ENCODE results near the gene CEP162.

CEP162 gene

GRCh38 chr6:84139311-84139710 lies 88.1 kb downstream of the CEP162 start:
- H3K9ac ChIP-seq (ENCODE audit: low read length) = no peak overlapping the region
- H3K4me3 ChIP-seq (ENCODE audit: low read length) = no peak overlapping the region
- no peaks in the 10 kb centered on the region for H3K9me2 ChIP-seq (replicated peaks; ENCODE audit: insufficient read depth, low read length)
- no peaks in the 10 kb centered on the region for H3K79me2 ChIP-seq (ENCODE audit: low read length)
- H3K27me3 ChIP-seq (replicated peaks; ENCODE audit: insufficient read depth, low read length) = no peaks in the 10 kb centered on the region
- no peak overlapping the region for H3K27ac ChIP-seq (ENCODE audit: low read length)
- no peak overlapping the region for H3K4me2 ChIP-seq (ENCODE audit: low read depth, low read length)
- no peaks in the 10 kb centered on the region for H4K20me1 ChIP-seq (ENCODE audit: insufficient read depth, low read length)
- H3K36me3 ChIP-seq (replicated peaks; ENCODE audit: insufficient read depth, low read length) = no peaks in the 10 kb centered on the region
- no peak overlapping the region for H2AFZ ChIP-seq (ENCODE audit: low read length)
- TF ChIP-seq EZH2 (optimal IDR thresholded peaks at IDR 0.05; ENCODE audit: low read depth, low read length) = no peak
- TF ChIP-seq CTCF (IDR thresholded peaks at IDR 0.05; ENCODE audit: low read length) = no peak
- no peak for TF ChIP-seq EZH2phosphoT487 (IDR thresholded peaks at IDR 0.05; ENCODE audit: low read length)
- DNase-seq = no peak
- H3K4me1 ChIP-seq (ENCODE audit: low read length) = no peaks in the 10 kb centered on the region
- no peaks in the 10 kb centered on the region for H3F3A ChIP-seq (ENCODE audit: insufficient read depth, low read length)
- H3K9me3 ChIP-seq (replicated peaks; ENCODE audit: insufficient read depth, low read length) = no peaks in the 10 kb centered on the region

- Histone ChIP-seq H3K27me3 (replicated peaks; ENCODE audit: insufficient read depth, low read length) (no peaks in the 10 kb centered on the region), H3K4me3 (ENCODE audit: low read length) (no peak overlapping the region), H3K36me3 (replicated peaks; ENCODE audit: insufficient read depth, low read length) (no peaks in the 10 kb centered on the region), H3K9me2 (replicated peaks; ENCODE audit: insufficient read depth, low read length) (no peaks in the 10 kb centered on the region), H3F3A (ENCODE audit: insufficient read depth, low read length) (no peaks in the 10 kb centered on the region), H3K27ac (ENCODE audit: low read length) (no peak overlapping the region), H3K79me2 (ENCODE audit: low read length) (no peaks in the 10 kb centered on the region), H2AFZ (ENCODE audit: low read length) (no peak overlapping the region), H3K9ac (ENCODE audit: low read length) (no peak overlapping the region), H3K4me1 (ENCODE audit: low read length) (no peaks in the 10 kb centered on the region), H3K4me2 (ENCODE audit: low read depth, low read length) (no peak overlapping the region), H3K9me3 (replicated peaks; ENCODE audit: insufficient read depth, low read length) (no peaks in the 10 kb centered on the region), H4K20me1 (ENCODE audit: insufficient read depth, low read length) (no peaks in the 10 kb centered on the region)
- no peak for TF ChIP-seq EZH2phosphoT487 (IDR thresholded peaks at IDR 0.05; ENCODE audit: low read length)
- no peak for TF ChIP-seq CTCF (IDR thresholded peaks at IDR 0.05; ENCODE audit: low read length)
- TF ChIP-seq EZH2 (optimal IDR thresholded peaks at IDR 0.05; ENCODE audit: low read depth, low read length) = no peak
- no peak for DNase-seq
These were observed 89.4 kb downstream of the CEP162 start for GRCh38 chr6:84137989-84138575.

GRCh38 chr6:84137051-84137375 lies 90.4 kb downstream of the CEP162 start:
- Histone ChIP-seq H4K20me1 (ENCODE audit: insufficient read depth, low read length) (no peaks in the 10 kb centered on the region), H3K4me2 (ENCODE audit: low read depth, low read length) (no peak overlapping the region), H3K79me2 (ENCODE audit: low read length) (no peaks in the 10 kb centered on the region), H3K27me3 (replicated peaks; ENCODE audit: insufficient read depth, low read length) (no peaks in the 10 kb centered on the region), H3K9ac (ENCODE audit: low read length) (no peak overlapping the region), H3K4me3 (ENCODE audit: low read length) (no peak overlapping the region), H3K4me1 (ENCODE audit: low read length) (no peaks in the 10 kb centered on the region), H3K9me2 (replicated peaks; ENCODE audit: insufficient read depth, low read length) (no peaks in the 10 kb centered on the region), H3F3A (ENCODE audit: insufficient read depth, low read length) (no peaks in the 10 kb centered on the region), H3K27ac (ENCODE audit: low read length) (no peak overlapping the region), H3K9me3 (replicated peaks; ENCODE audit: insufficient read depth, low read length) (no peaks in the 10 kb centered on the region), H3K36me3 (replicated peaks; ENCODE audit: insufficient read depth, low read length) (no peaks in the 10 kb centered on the region), H2AFZ (ENCODE audit: low read length) (no peak overlapping the region)
- TF ChIP-seq EZH2phosphoT487 (IDR thresholded peaks at IDR 0.05; ENCODE audit: low read length) = no peak
- TF ChIP-seq CTCF (IDR thresholded peaks at IDR 0.05; ENCODE audit: low read length) = no peak
- TF ChIP-seq EZH2 (optimal IDR thresholded peaks at IDR 0.05; ENCODE audit: low read depth, low read length) = no peak
- DNase-seq = no peak

Measured in MM.1S (cell line).